GM19372 (cell line): ENCODE results near the gene ANKHD1.
A peak's percentile ranks its signal among the peaks of the same experiment; 100 is the strongest.
"Not testable (repeated sequence)": the region's sequence is repeated elsewhere in the genome, so short reads cannot be mapped to it uniquely, and the experiment has no call there.

Source experiments
- ATAC-seq: cut with Tn5 transposase; IDR thresholded peaks from one replicate; pipeline ENCODE4 v1.9.1; 2021; ENCODE audit warnings: mild to moderate bottlenecking, low read depth, moderate library complexity; ENCODE audit not compliant: unreplicated experiment

Gene ANKHD1

DNA sequence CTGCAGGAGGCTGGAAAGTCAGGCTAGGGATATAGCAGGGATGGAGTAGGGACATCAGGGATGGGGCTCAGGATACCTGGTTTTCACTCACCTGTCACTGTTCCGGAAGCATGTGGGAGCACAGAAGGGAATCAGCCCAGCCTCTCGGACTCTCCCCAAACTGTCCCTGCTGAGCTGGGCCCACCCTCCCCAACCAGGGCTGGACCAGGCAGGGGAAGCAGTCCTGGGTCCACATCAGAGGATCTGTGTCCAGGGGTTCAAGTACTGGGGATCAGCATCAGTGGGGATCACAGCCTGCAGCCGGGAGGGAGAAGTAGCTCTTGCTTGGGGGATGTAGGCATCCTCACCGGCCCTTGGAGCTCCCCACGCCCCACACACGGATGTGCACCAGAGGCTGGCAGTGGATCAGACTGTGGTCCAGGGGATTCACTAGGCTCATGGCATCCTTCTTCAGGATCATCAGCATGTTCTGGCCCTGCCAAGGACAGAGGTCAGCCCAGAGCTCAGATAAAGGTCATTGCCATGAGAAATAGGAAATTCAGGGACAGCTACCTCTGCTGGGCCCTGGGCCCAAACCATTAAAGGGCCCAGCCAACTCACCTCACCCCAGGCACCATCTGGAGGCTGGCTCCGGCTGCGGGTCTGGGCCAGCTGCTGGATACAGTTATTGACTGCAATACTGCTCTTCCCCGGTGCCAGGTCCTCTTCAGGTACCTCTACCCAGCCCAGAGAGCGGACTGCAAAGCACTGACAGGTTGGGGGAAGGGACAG is 160.3 kb downstream of the ANKHD1 start:
- no peak for ATAC-seq

DNA sequence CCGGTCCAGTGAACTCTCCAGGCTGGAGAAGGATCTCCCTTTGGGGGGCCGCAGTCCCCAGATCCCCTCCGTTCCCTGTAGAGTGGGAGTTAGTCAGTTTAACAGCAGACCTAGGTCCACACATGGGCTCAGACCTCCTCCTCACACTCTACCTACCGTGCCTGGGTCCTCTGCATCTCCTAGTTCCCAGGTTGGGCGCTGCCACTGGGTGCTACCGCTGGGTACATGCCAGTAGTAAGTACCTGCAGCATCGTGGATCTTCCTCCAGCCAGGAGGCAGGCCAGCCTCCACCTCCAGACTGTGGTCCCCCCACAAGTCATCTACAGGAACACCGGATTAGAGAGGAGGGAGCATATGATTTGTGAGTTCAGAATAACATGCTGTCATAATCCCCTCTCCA is 162.0 kb downstream of the ANKHD1 start:
- no peak for ATAC-seq

DNA sequence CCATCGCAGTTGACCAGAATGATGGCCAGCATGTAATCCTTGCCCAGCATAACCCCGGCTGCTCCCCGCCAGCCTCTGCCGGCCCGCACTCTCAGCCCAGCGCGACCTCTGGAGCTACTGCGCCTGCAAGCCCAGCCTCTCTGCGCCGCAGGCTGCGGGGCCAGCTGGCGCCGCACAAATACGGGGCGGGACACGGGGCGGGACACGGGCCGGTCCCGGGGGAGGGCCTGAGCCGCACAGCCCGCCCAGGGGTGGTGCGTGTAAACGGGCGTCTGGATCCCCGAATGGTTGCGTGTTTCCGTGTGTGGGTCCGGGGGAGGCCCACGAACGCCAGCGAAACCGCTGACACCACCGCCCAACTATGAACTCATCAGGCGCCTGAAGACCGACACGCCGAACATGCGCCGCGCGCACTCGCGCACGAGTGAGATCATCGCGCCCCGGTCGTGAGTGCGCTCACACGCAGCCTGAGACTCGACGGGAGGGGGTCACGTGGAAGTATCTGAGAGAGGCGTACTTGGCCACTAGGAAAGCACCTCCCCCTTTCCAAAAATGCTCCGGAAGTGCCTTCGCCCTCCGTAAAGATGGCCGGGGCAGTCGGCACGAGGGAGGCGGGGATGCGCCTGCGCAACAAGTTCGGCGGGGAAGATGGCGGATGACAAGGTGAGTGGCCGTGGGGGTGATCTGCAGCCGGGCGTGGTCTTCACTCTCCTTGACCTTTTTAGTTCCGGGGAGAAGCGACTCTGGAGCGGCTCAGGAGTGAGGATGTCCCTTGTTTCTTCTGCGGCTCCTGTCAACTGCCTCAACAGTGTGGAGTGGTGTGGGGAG is 162.8 kb downstream of the ANKHD1 start, which contains the start of the genes APBB3 and SLC35A4:
Gene APBB3, minus strand, starts transcription at position 403 of the 828 bp plus-strand sequence. Its CDS starts 353 bp downstream, at position 50.
Gene SLC35A4, plus strand, starts transcription at position 633 of the 828 bp plus-strand sequence. CDS start 2,342 bp downstream, outside the sequence.
- ATAC-seq, result peak; percentile 88

DNA sequence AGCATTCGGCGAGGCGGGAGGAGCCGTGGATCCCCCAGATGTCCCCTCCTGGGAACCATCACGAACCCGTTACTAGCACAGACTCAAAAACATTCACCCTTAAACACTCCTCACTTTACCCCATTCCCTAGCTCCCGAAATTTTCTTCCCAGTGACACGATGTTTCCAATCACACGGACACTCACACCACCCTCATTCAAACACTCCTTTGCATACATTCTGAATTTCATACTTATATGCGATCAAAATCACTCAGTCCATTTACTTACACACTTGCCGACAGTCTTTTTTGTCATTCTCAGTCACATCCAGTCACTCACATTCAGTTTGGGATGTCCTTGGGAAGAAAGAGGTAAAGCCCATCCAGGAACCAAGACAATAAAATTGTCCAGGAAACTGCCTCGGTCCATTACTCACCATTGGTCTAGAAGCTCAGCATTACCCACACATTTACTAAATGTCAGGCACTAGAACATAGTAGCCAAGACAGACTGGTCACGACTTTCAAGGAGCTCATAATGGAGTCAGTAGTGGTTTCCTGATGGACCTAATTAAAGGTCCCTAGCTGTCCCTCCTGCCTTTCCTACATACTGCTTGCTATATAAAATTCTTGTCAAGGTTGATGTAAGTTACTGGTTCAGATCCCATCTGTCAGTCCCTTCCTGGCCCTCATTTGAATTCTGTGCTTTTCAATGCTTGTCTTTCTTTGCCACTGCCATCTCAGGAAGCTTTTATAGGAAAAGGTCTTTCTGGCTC is 163.6 kb downstream of the ANKHD1 start:
- ATAC-seq, result peak; percentile 2

DNA sequence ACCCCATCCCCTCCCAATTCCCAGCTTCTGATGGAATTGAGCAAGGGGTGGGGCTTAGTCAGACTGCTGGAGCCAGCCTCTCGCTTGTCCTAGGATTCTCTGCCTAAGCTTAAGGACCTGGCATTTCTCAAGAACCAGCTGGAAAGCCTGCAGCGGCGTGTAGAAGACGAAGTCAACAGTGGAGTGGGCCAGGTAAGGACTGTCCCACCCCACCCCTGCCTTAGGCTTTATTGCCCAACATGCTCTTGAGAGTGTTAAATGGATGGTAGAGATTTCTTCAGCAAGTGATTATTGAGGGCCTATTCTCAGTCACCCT is 164.1 kb downstream of the ANKHD1 start:
- no peak for ATAC-seq

DNA sequence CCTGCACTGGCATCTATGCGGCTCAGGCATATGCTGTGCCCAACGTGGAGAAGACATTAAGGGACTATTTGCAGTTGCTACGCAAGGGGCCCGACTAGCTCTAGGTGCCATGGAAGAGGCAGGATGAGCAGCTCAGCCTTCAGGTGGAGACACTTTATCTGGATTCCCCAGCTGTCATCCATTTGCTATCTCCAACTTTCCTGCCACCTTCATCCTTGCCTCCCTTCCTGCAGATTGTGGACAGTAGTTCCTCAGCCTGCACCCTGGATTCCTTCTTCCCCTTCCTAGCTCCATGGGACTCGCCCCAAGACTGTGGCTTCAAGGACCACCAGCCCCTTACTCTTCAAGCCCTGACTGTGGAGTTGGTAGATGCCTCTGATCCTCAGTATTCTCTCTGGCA is 165.0 kb downstream of the ANKHD1 start:
- ATAC-seq, result no peak

DNA sequence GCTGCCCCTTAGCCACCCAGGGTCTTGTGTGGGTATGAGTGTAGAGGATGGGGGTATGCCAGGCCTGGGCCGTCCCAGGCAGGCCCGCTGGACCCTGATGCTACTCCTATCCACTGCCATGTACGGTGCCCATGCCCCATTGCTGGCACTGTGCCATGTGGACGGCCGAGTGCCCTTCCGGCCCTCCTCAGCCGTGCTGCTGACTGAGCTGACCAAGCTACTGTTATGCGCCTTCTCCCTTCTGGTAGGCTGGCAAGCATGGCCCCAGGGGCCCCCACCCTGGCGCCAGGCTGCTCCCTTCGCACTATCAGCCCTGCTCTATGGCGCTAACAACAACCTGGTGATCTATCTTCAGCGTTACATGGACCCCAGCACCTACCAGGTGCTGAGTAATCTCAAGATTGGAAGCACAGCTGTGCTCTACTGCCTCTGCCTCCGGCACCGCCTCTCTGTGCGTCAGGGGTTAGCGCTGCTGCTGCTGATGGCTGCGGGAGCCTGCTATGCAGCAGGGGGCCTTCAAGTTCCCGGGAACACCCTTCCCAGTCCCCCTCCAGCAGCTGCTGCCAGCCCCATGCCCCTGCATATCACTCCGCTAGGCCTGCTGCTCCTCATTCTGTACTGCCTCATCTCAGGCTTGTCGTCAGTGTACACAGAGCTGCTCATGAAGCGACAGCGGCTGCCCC is 165.6 kb downstream of the ANKHD1 start:
- ATAC-seq, result no peak

DNA sequence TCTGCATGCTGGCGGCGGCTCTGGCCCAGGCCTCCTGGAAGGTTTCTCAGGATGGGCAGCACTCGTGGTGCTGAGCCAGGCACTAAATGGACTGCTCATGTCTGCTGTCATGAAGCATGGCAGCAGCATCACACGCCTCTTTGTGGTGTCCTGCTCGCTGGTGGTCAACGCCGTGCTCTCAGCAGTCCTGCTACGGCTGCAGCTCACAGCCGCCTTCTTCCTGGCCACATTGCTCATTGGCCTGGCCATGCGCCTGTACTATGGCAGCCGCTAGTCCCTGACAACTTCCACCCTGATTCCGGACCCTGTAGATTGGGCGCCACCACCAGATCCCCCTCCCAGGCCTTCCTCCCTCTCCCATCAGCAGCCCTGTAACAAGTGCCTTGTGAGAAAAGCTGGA is 166.2 kb downstream of the ANKHD1 start:
- no peak for ATAC-seq

DNA sequence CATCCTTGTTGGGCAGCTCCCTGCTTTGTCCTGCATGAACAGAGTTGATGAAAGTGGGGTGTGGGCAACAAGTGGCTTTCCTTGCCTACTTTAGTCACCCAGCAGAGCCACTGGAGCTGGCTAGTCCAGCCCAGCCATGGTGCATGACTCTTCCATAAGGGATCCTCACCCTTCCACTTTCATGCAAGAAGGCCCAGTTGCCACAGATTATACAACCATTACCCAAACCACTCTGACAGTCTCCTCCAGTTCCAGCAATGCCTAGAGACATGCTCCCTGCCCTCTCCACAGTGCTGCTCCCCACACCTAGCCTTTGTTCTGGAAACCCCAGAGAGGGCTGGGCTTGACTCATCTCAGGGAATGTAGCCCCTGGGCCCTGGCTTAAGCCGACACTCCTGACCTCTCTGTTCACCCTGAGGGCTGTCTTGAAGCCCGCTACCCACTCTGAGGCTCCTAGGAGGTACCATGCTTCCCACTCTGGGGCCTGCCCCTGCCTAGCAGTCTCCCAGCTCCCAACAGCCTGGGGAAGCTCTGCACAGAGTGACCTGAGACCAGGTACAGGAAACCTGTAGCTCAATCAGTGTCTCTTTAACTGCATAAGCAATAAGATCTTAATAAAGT is 166.9 kb downstream of the ANKHD1 start:
- ATAC-seq, result no peak

DNA sequence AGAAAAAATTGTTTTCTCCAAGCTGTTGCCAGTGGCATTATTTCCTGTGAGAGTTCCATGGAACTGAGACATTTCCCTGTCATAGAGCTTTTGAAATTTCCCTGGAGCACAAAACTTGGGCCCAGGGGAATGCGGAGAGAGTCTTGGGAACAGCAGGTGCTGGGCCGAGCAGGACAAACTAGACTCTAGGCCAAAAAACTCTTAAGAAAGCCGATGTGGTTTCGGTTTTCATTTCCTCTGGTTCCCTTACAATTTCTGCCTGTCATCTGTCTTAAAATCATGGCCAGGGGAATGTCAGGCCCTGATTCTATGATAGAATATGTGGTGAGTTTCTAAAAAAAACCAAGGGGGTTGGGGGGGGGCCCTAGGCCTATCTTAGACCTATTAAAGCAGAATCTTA is 167.6 kb downstream of the ANKHD1 start:
- ATAC-seq, result no peak

DNA sequence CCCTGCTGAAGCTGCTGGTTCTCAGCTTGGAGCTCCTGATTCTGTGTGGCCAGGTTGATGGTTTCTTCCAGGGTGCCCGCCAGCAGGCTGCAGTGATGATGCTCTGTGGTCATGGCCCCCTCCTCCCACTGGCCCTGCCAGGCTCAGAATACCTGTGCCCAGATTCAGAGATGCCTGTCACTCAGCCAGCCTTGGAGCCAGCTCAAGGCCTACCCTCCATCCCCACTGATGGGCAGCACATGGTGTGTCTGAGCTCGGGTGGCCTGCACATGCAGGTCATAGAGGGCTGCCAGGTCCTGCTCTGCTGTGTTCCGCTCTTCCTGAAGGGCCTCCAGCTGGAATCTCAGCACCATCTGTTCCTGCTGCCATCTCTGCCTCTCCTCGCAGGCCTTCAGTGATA is 168.4 kb downstream of the ANKHD1 start:
- no peak for ATAC-seq

DNA sequence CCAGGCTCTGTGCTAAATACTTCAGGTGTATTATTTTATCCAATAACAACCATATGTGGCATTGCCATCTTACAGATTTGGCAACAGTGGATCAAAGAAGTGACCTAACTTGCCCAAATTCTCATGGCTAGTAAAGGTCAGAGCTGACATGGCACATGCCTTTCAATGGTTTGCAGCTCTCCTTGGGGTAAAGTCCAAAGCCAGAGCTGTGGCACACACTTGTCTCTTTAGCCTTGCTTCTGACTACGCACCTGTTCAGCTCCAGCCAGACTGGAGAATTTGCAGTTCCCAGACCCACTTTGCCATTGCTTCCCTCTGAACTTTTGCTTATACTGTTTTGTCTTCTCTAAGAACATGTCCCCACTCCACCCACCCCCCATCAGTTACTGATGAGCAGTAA is 168.9 kb downstream of the ANKHD1 start:
- ATAC-seq, result no peak

DNA sequence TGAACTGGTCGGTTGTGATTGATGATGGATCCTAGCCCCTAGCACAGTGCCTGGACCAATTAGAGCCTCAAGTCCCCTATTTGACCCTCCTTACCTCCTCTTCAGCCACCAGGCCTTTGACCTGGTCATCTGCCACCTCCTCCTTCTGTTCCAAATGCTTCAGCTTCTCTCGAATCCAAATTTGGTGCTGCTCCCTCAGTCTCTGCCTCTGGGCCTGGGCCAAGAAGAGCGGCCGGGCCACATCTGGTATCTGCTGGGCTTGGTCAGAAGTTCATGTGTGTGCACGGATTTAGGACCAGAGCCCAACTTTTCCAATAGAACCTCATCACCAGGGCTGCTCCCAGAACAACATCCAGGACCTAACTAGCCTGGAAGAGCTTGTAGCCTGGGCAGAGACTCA is 169.5 kb downstream of the ANKHD1 start:
- no peak for ATAC-seq

DNA sequence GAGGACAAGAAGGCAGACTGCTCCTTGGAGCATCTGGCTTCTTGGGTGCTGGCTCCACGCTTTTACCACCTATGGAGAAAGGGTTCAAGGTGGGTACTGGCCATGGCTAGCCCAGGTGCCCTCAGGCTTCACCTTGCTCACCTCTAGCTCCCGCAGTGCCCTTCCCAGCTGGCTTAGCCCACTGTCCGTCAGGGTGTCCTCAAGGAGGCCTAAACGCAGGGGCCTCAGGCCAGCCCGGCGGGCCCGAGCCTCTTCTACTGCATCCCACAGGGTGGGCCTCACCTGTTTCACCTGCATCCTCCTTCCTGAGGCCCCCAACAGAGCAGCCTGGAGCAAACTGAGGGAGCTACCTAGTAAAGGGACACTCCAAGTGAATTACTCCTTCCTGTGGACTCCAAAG is 172.1 kb downstream of the ANKHD1 start:
- ATAC-seq, result no peak

DNA sequence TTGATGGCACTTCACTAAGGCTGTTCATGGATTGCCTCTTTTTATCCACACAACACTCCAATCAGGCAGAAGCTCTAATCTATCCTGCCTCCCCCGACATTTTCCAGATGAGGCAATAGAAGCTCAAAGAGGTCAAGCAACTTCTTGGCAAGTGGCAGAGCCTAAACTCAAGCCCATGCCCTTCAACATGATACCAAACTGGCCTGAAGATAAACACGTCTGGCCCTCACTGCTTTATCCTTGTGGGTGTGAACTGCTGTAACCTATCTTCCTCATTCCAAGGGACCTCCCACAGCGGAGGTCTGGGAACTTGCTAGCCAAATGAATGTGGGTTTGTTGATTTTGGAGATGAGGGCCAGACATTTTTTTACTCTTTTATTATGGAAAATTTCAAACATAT is 172.5 kb downstream of the ANKHD1 start:
- no peak for ATAC-seq

DNA sequence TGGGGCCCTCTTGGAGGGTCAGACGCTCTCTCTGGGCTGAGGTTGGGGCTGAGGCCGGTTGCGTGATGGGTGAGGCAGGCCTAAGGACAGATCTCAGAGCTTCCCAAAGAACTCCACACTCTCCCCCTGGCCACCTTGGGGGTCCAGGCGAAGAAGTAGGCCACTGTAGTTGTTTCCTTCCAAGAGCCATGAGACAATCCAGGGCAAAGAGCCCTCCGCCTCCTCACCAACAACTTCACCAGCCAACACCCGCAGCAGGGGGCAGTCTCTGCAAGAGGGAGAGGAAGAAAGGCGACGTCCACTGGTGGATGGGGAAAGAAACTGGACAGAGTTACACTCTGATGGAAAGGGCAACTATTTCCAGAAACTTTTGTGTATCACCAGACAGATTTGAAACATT is 173.7 kb downstream of the ANKHD1 start:
- no peak for ATAC-seq

DNA sequence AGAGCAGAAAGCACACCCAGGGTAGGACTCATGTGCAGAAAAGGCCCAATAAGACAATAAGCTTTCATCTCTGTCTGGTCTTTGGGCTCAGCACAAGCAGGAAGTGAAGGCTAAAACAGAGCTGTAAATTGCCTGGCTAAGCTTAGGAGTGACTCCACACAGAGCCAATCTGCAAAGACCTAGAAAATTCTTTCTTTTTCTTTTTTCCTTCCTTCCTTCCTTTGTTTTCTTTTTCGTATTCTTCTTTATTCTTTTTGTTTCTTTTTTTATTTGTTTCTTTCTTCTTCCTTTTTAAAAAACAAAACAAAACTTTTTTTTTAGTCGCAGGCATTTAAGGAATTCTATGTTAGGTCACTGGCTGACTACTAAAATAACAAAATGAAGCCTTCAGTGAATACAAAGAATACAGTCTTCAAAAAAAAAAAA is 175.2 kb downstream of the ANKHD1 start:
- ATAC-seq, result no peak

DNA sequence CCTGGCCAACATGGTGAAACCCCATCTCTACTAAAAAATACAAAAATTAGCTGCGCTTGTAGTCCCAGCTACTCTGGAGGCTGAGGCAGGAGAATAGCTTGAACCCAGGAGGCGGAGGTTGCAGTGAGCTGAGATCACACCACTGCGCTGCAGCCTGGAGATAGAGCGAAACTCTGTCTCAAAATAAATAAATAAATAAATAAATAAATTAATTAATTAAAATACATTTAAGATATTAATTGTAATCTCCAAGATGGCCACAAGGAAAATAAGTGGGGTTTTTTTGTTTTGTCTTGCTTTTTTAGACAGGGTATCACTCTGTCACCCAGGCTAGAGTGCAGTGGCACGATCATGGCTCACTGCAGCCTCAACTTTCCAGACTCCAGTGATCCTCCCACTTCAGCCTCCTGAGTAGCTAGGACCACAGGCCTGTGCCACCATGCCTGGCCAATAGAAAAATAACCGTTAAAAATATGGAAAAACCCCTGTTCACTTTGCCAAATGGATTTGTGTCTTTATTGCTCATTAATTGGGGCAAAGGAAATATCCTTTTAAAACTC is 177.6 kb downstream of the ANKHD1 start:
- not testable (repeated sequence) for ATAC-seq

DNA sequence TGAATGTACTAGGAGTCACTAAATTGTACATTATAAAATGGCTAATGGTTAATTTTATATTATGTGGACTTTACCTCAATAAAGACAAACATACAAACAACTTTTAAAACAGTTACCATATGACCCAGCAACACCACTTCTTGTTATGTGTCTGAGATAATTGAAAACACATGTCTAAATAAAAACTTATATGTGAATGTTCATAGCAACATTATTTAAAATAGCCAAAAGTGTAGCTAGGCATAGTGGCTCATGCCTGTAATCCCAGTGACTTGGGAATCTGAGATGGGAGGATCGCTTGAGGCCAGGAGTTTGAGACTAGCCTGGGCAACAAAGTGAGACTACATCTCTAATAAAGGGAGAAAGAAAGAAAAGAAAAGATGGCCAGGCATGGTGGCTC is 185.9 kb downstream of the ANKHD1 start:
- ATAC-seq, result no peak
